Measurements from ENCODE around the gene MAGI1. TPM values are rescaled to one million over a fixed set of nuclear protein-coding genes. Genes with fewer than 3 reads are reported as not detected.

Gene MAGI1
- total RNA-seq, 4 donors from 2014 or later = 42.4 to 71.6 (median 50.2) TPM

- DNase-seq (ENCODE audit: low spot score in 2 of 2) = no peak
- intact Hi-C loops (cut with DNase I; ENCODE audit: low total_unique reads) = no loop called here
- H3K4me3 ChIP-seq (ENCODE audit: low read depth, poor library complexity, severe bottlenecking) = no peak overlapping the region
- WGBS, 2 donors = 56 to 77% methylated on average over 11 to 16 of the region's 16 CpGs
- no peak for TF ChIP-seq CTCF (IDR thresholded peaks at IDR 0.05)
- TF ChIP-seq POLR2A (IDR thresholded peaks at IDR 0.05) = no peak
Observed at GRCh38 chr3:66017084-66017483, 21.6 kb downstream of the MAGI1 start.

- 75 to 82% methylated on average over 4 of the region's 4 CpGs for WGBS, 2 donors
- no peak overlapping the region for H3K4me3 ChIP-seq (ENCODE audit: low read depth, poor library complexity, severe bottlenecking)
- DNase-seq (ENCODE audit: low spot score in 2 of 2) = no peak
- TF ChIP-seq CTCF (IDR thresholded peaks at IDR 0.05) = no peak
- TF ChIP-seq POLR2A (IDR thresholded peaks at IDR 0.05) = no peak
- intact Hi-C loops (cut with DNase I; ENCODE audit: low total_unique reads) = no loop called here
Observed at GRCh38 chr3:66015841-66016240, 22.9 kb downstream of the MAGI1 start.

GRCh38 chr3:66014651-66015050, 24.1 kb downstream of the MAGI1 start:
- no peak for DNase-seq (ENCODE audit: low spot score in 2 of 2)
- WGBS, 2 donors = 76 to 87% methylated on average over 1 to 2 of the region's 2 CpGs
- H3K4me3 ChIP-seq (ENCODE audit: low read depth, poor library complexity, severe bottlenecking) = no peak overlapping the region
- TF ChIP-seq CTCF (IDR thresholded peaks at IDR 0.05) = no peak
- TF ChIP-seq POLR2A (IDR thresholded peaks at IDR 0.05) = no peak
- intact Hi-C loops (cut with DNase I; ENCODE audit: low total_unique reads) = no loop called here

DNA sequence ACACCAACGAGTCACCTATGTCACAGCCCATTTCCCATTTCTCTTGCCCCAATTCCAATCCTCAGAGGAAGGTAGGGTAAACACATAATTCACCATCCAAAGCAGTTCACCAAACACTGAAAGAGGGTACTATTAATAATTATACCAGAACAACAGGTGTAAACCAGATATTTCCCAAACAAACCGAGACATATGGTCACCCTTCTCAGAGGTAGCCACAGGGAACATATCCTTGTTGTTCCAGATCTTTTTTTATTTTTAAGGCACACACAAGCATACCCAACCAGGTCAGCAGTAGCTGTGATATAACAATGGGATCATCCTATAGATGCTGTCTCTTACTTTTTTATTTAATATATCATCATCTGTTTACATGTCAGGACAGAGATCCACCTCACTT, 24.7 kb downstream of the MAGI1 start:
- no peak for TF ChIP-seq CTCF (IDR thresholded peaks at IDR 0.05)
- TF ChIP-seq POLR2A (IDR thresholded peaks at IDR 0.05) = no peak
- no peak for DNase-seq (ENCODE audit: low spot score in 2 of 2)
- 89% methylated on average over 2 of the region's 2 CpGs for whole genome bisulfite sequencing, 2 donors
- H3K4me3 ChIP-seq (ENCODE audit: low read depth, poor library complexity, severe bottlenecking) = no peak overlapping the region
- intact Hi-C loops (cut with DNase I; ENCODE audit: low total_unique reads) = no loop called here

DNA sequence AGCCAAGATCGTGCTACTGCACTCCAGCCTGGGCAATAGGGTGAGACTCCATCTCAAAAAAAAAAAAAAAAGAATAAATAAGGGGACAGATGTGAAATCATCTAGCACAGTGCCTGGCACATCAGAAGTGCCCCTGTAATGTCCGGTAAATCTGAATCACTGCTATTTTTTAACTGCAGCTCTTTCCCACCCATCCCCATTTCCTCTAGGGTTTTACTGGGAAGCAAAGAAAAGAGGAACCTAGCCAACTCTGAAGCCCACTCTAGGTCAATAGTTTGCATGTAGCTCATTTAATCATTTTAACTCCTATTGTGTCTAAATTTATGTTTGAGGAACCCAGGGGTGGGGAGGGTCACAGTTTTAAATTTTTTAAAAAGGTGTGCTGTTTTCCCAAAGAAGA, 26.0 kb downstream of the MAGI1 start:
- TF ChIP-seq POLR2A (IDR thresholded peaks at IDR 0.05) (no peak), CTCF (IDR thresholded peaks at IDR 0.05) (no peak)
- no peak for DNase-seq (ENCODE audit: low spot score in 2 of 2)
- no peak overlapping the region for H3K4me3 ChIP-seq (ENCODE audit: low read depth, poor library complexity, severe bottlenecking)
- intact Hi-C loops (cut with DNase I; ENCODE audit: low total_unique reads) = no loop called here
- WGBS, 2 donors = 81 to 89% methylated on average over 2 of the region's 2 CpGs

All from lower leg skin (tissue), 4 donors.